ENCODE data around the gene TK2.

Gene TK2

GRCh38 chr16:66541388-66542355 lies 8.2 kb downstream of the TK2 start:
- Histone ChIP-seq H3K36me3 (ENCODE audit: insufficient read depth, low read depth, low read length) (no peaks in the 10 kb centered on the region), H3K9me3 (ENCODE audit: insufficient read depth, low read depth, low read length) (no peaks in the 10 kb centered on the region), H3K27me3 (ENCODE audit: insufficient read depth, low read length) (no peaks in the 10 kb centered on the region), H3K9ac (ENCODE audit: low read depth, low read length) (no peak overlapping the region), H3K4me1 (ENCODE audit: insufficient read depth, low read length) (no peaks in the 10 kb centered on the region; the same call in 1 of the 2 replicates), H3K27ac (ENCODE audit: low read length) (no peak overlapping the region), H3K4me3 (ENCODE audit: low read length) (no peak overlapping the region)

DNA sequence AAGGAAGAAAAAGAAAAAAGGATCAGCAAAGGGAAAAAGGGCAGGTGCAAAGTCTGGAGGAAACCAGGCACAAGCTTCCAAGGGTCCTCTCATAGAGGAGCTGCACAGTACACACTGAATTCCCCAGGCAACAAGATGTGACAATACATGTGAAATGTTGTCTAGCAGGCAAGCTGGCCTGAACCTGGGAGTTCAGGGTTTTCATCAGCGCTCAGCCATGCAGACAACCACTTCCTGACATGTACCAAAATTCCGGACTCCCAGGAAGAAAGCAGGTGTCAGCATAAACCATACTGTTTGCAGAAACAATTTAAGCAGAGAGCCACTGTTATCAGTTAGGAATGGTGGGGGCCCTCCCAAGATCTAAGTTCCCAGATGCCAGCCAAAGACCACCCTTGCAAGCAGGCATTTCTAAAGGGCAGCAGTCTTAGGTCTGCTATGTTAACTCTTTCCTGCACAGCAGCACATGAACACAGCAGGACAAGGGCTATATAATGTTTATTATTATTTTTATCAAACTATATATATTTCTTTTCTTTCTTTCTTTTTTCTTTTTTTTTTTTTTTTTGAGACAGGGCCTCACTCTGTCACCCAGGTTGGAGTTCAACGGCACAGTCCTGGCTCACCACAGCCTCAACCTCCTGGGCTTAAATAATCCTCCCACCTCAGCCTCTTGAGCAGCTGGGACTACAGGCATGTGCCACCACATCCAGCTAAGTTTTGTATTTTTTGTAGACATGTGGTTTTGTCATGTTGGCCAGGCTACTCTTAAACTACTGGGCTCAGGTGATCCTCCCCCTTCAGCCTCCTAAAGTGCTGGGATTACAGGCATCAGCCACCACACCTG lies 10.1 kb downstream of the TK2 start:
- Histone ChIP-seq H3K27ac (ENCODE audit: low read length) (no peak overlapping the region), H3K36me3 (ENCODE audit: insufficient read depth, low read depth, low read length) (no peaks in the 10 kb centered on the region), H3K9me3 (ENCODE audit: insufficient read depth, low read depth, low read length) (no peaks in the 10 kb centered on the region), H3K9ac (ENCODE audit: low read depth, low read length) (no peak overlapping the region), H3K4me3 (ENCODE audit: low read length) (no peak overlapping the region), H3K4me1 (ENCODE audit: insufficient read depth, low read length) (no peaks in the 10 kb centered on the region; the same call in 1 of the 2 replicates), H3K27me3 (ENCODE audit: insufficient read depth, low read length) (no peaks in the 10 kb centered on the region)

- no peaks in the 10 kb centered on the region; the same call in 1 of the 2 replicates for H3K4me1 ChIP-seq (ENCODE audit: insufficient read depth, low read length)
- H3K27me3 ChIP-seq (ENCODE audit: insufficient read depth, low read length), result no peaks in the 10 kb centered on the region
- H3K36me3 ChIP-seq (ENCODE audit: insufficient read depth, low read depth, low read length), result no peaks in the 10 kb centered on the region
- no peaks in the 10 kb centered on the region for H3K9me3 ChIP-seq (ENCODE audit: insufficient read depth, low read depth, low read length)
- no peak overlapping the region for H3K9ac ChIP-seq (ENCODE audit: low read depth, low read length)
- no peak overlapping the region for H3K27ac ChIP-seq (ENCODE audit: low read length)
- H3K4me3 ChIP-seq (ENCODE audit: low read length), result no peak overlapping the region
Observed at GRCh38 chr16:66538910-66539309, 11.0 kb downstream of the TK2 start.

GRCh38 chr16:66537236-66537635 lies 12.7 kb downstream of the TK2 start:
- Histone ChIP-seq H3K9me3 (ENCODE audit: insufficient read depth, low read depth, low read length) (no peaks in the 10 kb centered on the region), H3K4me3 (ENCODE audit: low read length) (no peak overlapping the region), H3K27me3 (ENCODE audit: insufficient read depth, low read length) (no peaks in the 10 kb centered on the region), H3K36me3 (ENCODE audit: insufficient read depth, low read depth, low read length) (no peaks in the 10 kb centered on the region), H3K9ac (ENCODE audit: low read depth, low read length) (no peak overlapping the region), H3K27ac (ENCODE audit: low read length) (no peak overlapping the region), H3K4me1 (ENCODE audit: insufficient read depth, low read length) (no peaks in the 10 kb centered on the region; the same call in 1 of the 2 replicates)

DNA sequence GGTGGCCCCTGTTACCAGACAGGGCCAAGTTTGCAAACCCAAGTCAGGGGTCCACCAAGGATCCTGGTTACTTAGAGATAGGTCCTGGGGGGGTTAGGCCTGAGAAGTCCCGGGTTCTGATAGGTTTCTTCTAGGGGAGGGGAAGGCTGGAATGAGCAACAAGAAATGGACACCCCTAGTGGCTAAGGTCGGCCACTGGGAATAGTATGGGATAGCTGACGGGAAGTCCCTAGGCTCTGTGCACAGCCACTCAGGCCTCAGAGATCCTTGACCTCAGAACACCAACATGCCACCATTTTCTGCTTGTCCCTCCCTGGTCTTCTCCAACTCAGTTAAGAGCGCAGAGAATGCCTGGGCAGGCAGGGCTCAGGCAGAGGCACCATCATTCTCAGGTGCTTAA lies 13.4 kb downstream of the TK2 start:
- Histone ChIP-seq H3K4me3 (ENCODE audit: low read length) (no peak overlapping the region), H3K36me3 (ENCODE audit: insufficient read depth, low read depth, low read length) (no peaks in the 10 kb centered on the region), H3K4me1 (ENCODE audit: insufficient read depth, low read length) (no peaks in the 10 kb centered on the region; the same call in 1 of the 2 replicates), H3K27me3 (ENCODE audit: insufficient read depth, low read length) (no peaks in the 10 kb centered on the region), H3K27ac (ENCODE audit: low read length) (no peak overlapping the region), H3K9ac (ENCODE audit: low read depth, low read length) (no peak overlapping the region), H3K9me3 (ENCODE audit: insufficient read depth, low read depth, low read length) (no peaks in the 10 kb centered on the region)

DNA sequence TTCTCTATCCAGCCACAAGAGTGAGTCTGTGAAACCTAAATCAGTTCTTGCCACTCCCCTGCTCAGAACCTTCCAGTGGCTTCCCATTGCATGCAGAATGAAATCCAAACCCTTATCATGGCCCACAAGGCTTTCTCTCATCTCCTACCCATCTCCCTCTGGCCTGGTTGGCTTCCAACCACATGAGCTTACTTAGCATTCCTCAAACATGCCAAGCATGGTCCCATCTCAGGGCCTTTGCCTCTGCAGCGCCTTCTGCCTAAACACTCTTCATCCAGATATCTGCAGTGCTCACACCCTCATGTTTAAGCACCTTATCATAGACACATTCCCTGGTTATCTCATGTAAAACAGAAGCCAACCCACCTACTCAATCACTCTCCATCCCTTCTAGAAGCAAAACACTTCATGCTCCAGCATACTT lies 15.5 kb downstream of the TK2 start:
- Histone ChIP-seq H3K27me3 (ENCODE audit: insufficient read depth, low read length) (no peaks in the 10 kb centered on the region), H3K27ac (ENCODE audit: low read length) (no peak overlapping the region), H3K4me3 (ENCODE audit: low read length) (no peak overlapping the region), H3K4me1 (ENCODE audit: insufficient read depth, low read length) (no peaks in the 10 kb centered on the region), H3K9ac (ENCODE audit: low read depth, low read length) (no peak overlapping the region), H3K36me3 (ENCODE audit: insufficient read depth, low read depth, low read length) (no peaks in the 10 kb centered on the region), H3K9me3 (ENCODE audit: insufficient read depth, low read depth, low read length) (no peaks in the 10 kb centered on the region)

DNA sequence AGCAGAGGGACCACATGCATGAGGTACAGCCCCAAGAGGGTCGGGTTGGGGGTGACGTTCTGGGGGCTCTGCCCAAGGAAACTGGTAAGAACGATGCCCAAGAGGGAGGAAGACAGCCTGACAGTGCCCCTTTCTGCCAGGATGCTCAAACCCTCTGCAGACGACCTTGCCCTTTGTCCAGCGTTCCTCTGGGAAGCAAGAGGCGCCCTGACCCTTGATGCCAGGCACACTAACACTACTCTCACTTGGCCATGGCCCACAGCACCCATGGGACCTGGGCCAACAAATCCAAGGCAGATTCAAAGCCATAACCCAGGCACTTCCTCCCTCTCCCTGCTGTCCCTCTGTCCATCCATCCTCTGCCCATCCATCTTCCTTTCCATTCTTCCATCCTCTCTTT lies 20.4 kb downstream of the TK2 start:
- Histone ChIP-seq H3K27me3 (ENCODE audit: insufficient read depth, low read length) (no peaks in the 10 kb centered on the region), H3K36me3 (ENCODE audit: insufficient read depth, low read depth, low read length) (no peaks in the 10 kb centered on the region), H3K4me3 (ENCODE audit: low read length) (no peak overlapping the region), H3K9ac (ENCODE audit: low read depth, low read length) (no peak overlapping the region), H3K9me3 (ENCODE audit: insufficient read depth, low read depth, low read length) (no peaks in the 10 kb centered on the region), H3K4me1 (ENCODE audit: insufficient read depth, low read length) (no peaks in the 10 kb centered on the region), H3K27ac (ENCODE audit: low read length) (no peak overlapping the region)

GRCh38 chr16:66528294-66528693 lies 21.6 kb downstream of the TK2 start:
- Histone ChIP-seq H3K36me3 (ENCODE audit: insufficient read depth, low read depth, low read length) (no peaks in the 10 kb centered on the region), H3K4me1 (ENCODE audit: insufficient read depth, low read length) (no peaks in the 10 kb centered on the region), H3K9me3 (ENCODE audit: insufficient read depth, low read depth, low read length) (no peaks in the 10 kb centered on the region), H3K4me3 (ENCODE audit: low read length) (no peak overlapping the region), H3K9ac (ENCODE audit: low read depth, low read length) (no peak overlapping the region), H3K27ac (ENCODE audit: low read length) (no peak overlapping the region), H3K27me3 (ENCODE audit: insufficient read depth, low read length) (no peaks in the 10 kb centered on the region)

DNA sequence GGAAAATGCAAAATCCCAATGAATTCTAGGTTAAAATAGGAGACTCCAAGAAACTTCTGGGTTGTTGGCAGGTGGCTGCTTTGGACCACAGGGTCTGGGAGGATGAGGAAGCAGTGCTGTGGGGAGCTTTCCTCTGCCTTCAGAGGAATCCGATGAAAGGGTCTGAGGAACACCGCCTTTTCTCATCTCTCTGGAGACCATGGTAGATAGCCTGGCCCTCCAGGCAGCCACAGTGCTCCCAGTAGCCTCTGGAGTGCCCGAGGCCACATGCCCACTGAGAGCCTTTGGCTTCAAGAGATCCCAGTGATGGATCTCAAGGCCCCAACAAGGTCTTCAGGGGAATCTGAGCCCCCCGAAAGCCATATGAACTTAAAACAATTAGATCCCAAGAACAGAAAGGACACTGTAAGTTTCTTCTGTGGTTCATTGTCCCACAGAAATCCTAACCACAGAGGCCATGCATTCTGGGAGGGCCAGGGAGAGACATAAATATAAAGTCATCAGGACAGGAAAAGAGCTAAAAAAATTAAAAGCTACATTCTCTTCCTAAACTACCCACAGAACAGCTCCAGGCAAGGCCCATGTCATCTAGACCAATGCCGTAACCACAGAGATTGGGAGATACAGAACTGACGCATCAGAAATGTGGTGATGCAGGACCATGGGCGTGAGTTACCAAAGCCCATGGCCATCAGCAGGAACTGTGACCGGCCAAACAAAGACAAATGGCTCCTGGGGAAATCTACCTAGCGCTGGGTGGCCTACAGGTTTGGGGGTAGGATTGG lies 24.3 kb downstream of the TK2 start:
- H3K9ac ChIP-seq (ENCODE audit: low read depth, low read length), result no peak overlapping the region

GRCh38 chr16:66524601-66525164 lies 25.2 kb downstream of the TK2 start:
- Histone ChIP-seq H3K4me3 (ENCODE audit: low read length) (no peak overlapping the region), H3K4me1 (ENCODE audit: insufficient read depth, low read length) (no peaks in the 10 kb centered on the region)

More for the DNA sequence above, 24.3 kb downstream of the TK2 start:
- Histone ChIP-seq H3K27me3 (ENCODE audit: insufficient read depth, low read length) (no peaks in the 10 kb centered on the region), H3K27ac (ENCODE audit: low read length) (no peak overlapping the region), H3K36me3 (ENCODE audit: insufficient read depth, low read depth, low read length) (no peaks in the 10 kb centered on the region), H3K4me1 (ENCODE audit: insufficient read depth, low read length) (no peaks in the 10 kb centered on the region), H3K9me3 (ENCODE audit: insufficient read depth, low read depth, low read length) (no peaks in the 10 kb centered on the region), H3K4me3 (ENCODE audit: low read length) (no peak overlapping the region)

DNA sequence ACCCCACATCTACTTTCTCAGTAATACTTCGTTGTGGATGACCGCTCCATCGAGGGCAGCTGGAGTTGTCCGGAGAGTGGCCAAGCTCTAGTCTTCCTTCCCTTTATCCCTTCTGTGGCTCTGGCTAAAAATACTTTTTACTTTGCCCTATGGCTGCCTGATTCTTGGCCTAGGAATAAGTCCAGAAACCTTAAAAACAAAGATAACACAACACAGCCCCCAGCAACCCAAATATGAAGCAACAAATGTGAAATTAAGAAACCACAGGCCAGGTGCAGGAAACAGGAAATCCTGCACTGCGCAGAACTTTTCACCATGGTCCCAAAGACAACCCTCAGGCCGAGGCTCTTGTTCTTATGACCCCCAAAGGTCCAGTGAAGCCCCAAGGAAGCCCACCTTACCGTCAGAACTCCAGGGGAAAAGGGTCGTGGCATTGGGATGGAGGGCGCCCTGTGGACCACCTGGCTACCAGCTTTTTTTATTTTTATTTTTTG lies 26.0 kb downstream of the TK2 start:
- Histone ChIP-seq H3K4me1 (ENCODE audit: insufficient read depth, low read length) (no peaks in the 10 kb centered on the region), H3K27me3 (ENCODE audit: insufficient read depth, low read length) (no peaks in the 10 kb centered on the region), H3K27ac (ENCODE audit: low read length) (no peak overlapping the region), H3K9me3 (ENCODE audit: insufficient read depth, low read depth, low read length) (no peaks in the 10 kb centered on the region), H3K4me3 (ENCODE audit: low read length) (no peak overlapping the region), H3K9ac (ENCODE audit: low read depth, low read length) (no peak overlapping the region), H3K36me3 (ENCODE audit: insufficient read depth, low read depth, low read length) (no peaks in the 10 kb centered on the region)

More at GRCh38 chr16:66524601-66525164, 25.2 kb downstream of the TK2 start:
- Histone ChIP-seq H3K9ac (ENCODE audit: low read depth, low read length) (no peak overlapping the region), H3K36me3 (ENCODE audit: insufficient read depth, low read depth, low read length) (no peaks in the 10 kb centered on the region), H3K27ac (ENCODE audit: low read length) (no peak overlapping the region), H3K27me3 (ENCODE audit: insufficient read depth, low read length) (no peaks in the 10 kb centered on the region), H3K9me3 (ENCODE audit: insufficient read depth, low read depth, low read length) (no peaks in the 10 kb centered on the region)

Measured in iPS-20b (cell line).